Measurements from ENCODE around the gene ZMYND8.

Gene ZMYND8

DNA sequence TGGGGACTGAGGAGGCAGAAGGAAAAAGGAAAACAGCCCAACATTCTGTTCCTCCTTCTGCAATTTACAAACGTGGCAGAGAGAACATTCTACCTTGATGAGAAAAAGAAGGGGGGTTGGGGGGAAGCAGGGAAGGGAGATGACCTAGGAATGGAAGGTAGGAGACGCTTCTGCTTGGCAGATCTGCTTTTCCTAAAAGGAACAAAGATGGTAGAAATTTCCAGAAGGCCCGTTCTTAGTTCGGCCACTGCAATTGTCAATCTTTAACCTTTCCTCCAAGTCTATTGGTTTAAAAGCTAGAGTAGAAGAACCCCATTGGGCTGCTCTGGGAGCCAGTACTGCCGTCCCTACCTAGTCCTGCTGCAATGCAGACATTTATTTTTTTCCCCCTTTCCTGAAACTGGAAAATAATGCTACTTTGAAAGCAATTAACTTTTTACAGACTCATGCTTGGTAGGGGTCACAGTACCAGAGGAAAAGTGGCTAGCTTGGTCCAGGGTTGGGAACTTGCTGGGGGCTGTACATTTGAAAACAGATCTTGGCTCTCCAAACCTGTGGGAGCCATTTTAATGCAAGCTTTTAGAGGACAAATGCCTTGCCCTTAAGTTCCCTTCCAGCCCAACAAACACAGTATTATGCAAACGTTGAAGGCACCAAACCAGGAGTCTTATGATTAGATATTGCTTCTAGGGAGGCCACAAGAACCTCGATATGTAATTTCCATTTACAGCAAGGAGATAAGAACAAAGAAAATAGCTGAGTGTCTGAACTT lies 2.6 kb downstream of the ZMYND8 start:
- DNase-seq (ENCODE audit: low read depth, low spot score) = no peak

DNA sequence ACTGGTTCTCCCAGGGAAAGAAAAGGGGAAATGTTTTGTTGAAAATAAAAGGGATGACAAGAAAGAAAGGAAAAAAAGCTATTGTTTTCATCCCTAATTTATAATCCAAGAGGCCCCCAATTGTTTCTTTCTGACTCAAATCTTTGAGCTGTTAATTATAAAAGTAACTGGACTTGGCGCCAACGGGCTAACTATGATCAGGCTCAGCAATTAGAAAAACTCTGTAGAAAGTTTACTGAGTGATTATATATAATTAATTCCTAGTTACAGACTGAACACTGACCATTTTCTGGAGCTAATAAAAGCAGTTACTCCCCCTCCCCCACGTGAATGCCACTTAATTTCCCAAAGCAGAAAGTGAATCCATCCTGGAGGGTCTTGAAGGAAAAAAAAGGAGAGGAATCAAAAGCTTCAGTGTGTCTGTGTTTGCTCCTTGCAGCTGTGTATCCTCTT lies 3.2 kb downstream of the ZMYND8 start:
- no peak for DNase-seq (ENCODE audit: low read depth, low spot score)

DNA sequence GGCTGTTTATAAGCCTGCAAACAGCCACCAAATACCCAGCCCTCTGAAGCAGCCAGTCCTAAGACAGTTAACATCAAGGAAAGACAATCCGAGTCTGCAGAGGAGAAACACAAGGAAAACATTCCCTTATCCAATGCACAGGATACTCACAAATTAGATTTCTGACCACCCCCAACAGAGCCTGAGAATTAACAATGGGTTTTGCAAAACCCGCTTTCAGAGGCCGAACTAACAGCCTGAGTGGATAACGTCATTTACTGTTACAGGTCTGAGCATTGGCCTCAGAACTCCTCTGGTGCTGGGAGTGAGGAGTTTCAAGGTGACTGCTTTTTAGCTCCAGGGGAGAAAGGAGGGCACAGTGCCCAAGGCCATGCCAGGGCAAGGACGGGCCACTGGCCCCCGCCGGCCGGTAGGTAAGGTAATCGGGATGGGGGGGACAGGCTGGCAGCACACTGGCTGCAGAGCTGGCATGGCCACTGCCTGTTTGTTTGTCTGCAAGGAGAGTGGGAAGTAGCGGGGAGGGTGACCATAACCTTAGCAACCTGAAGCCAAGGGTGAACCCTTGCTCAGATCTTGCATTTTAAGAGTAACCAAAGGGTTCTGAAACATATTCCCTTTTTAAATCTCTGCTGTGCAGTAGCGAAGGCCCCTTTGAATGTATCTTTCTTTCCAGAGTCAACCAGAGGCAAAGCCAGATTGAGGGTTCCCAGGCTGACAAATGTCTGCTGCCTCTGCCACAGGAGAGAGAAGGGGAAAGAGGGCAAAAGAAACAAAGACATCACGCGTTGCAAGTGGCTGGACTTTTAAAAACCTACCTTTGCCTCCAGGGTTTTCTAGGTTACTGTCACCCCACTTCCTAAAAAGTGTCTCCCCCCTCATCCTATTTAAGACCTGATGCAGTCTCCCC lies 3.9 kb downstream of the ZMYND8 start:
- DNase-seq (ENCODE audit: low read depth, low spot score) = no peak

GRCh38 chr20:47351643-47352331 lies 4.7 kb downstream of the ZMYND8 start:
- DNase-seq (ENCODE audit: low read depth, low spot score) = no peak

- no peak for DNase-seq (ENCODE audit: low read depth, low spot score)
These were observed 5.6 kb downstream of the ZMYND8 start for GRCh38 chr20:47350691-47351545.

- DNase-seq (ENCODE audit: low read depth, low spot score) = no peak
These were observed 6.3 kb downstream of the ZMYND8 start for GRCh38 chr20:47350181-47350550.

DNA sequence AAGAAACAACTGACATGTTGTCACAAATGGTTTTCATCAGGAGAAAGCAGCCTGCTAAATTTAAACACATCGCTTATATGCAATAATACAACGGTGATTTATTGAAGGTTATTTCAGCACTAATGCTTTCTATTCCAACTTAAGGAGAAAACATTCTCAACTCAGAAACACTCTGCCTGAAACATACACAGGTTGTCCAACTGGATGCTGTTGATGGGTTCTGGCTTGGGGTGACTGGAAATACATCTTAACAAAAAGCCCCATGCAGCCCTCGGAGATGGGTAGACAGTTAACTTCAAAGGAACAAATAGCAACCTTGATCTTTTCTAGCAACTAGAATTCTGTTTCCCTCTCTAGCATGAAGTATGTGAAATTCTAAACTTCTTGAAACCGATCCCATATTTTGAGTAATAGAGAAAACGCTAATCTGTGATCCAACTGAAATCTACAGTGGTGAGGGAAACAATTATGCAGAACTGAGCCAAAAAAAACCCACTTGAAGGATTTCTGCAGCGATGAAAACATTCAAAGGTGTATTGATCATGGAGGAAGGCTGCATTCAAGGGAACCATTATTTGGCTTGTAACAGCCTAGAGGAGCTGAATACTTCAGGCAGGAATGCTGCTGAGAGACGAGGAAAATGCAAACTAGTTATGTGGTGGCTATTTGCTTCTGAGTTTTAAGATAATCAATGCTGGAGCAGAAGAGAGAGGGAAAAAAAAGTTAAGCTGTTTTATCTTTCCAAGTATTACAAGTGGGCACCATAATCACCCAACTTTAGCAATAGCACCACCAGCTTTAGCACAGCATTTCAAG lies 6.9 kb downstream of the ZMYND8 start:
- DNase-seq (ENCODE audit: low read depth, low spot score) = no peak

GRCh38 chr20:47348539-47349142 lies 7.9 kb downstream of the ZMYND8 start:
- no peak for DNase-seq (ENCODE audit: low read depth, low spot score)

DNA sequence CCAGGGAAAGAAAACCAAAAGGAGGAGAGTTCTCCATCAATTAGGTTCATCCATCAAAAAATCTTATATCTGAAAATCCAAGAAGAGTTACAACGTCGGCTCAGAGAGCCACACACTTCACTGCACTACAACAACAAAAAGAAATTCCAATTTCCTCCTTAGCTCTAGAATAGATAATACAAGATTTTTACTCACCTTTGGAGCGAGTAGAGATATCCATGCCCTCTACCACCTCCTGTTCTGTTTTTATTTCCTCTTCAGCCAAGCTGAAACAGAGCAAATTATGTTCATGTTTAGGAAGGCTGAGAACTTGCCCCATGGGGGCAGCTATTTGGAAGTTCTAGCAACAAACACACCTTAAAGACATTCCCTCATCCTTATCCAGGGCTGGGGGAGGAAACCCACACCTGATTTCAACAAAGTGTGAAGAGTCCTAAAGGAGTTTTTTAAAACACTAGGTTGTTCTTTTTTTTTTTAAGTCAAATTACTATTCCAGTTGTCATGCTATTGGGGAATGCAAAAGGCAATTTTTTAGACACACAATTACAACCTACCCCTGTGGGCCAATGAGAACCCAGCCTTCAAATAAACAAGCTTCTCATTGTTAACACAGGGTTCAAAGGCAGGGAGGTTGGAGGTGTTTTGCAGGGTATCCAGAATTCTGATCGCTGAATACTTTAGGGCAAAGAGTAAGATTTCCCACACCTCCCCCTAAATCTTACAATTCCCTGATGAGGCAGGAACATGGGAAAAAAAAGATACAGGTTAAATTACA lies 8.7 kb downstream of the ZMYND8 start:
- no peak for DNase-seq (ENCODE audit: low read depth, low spot score)

GRCh38 chr20:47346172-47346571 lies 10.3 kb downstream of the ZMYND8 start:
- no peak for DNase-seq (ENCODE audit: low read depth, low spot score)

GRCh38 chr20:47345214-47345613 lies 11.3 kb downstream of the ZMYND8 start:
- no peak for DNase-seq (ENCODE audit: low read depth, low spot score)

- no peak for DNase-seq (ENCODE audit: low read depth, low spot score)
These were observed 13.5 kb downstream of the ZMYND8 start for GRCh38 chr20:47343007-47343472.

DNA sequence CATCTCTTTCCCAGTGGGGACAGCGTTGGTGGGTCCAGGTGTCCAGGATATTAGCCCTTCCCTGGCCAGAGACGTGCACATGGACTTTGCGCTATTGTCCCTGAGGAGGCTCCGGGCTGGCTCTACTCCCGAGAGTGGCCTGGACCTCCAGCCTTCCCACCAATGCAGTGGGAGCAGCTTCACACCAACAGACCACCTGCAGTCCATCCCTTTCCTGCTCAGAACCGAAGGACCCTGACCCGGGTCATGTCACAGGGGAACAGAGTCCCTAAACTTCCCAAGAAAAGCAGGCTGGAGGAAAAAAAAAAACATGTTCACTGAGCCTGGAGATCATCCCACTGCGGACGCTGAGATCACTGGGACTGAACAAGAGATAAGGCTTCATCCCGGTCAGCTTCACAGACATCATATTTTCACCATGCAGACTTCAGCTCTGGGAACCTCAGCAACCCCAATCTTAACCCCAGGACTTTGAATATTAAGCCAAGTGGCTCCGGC lies 18.3 kb downstream of the ZMYND8 start:
- DNase-seq (ENCODE audit: low read depth, low spot score) = no peak

DNA sequence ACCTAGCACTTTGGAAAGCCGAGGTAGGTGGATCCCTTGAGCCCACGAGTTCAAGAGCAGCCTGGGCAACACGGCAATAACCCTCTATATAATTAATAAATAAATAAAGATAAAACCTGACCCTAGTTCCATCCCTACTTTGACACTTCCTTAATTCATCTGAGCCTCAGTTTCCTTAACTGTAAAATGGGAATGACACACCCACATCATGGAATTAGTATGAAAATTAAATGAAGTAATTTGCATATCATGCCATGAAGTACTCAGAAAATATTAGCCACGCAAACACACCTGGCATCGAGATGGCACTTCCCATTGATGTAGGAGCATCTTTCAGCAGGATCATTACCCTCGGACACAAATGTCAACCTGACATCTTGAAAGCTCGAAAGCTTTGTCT lies 19.1 kb downstream of the ZMYND8 start:
- no peak for DNase-seq (ENCODE audit: low read depth, low spot score)

DNA sequence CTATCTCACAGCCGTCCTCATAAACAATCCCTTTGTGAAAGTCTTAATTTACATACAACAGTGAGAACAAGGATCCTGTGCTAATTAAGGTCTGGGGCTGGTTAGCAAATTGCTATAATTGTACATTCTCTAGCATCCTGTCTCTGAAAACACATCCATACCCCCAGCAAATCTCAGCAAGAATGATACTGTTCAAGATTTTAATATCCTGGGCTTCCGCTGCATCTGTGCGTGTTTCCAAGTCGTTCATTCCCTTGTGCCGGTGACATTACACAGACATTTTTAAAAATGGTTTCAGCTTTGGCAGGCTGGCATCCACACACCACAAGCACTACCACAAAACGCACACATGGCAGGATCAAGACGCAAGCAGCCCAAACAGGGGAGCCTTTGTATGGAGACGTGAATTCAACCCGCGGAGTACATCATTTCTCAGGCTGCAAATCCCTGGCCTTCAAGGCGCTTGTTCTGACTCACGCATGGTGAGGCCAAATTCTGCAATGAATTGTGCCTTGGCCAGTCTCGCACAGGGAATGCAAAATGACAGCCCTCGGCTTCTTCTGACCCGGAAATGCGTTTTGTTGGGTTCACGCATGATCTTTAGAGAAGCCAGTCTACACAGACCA lies 20.3 kb downstream of the ZMYND8 start:
- no peak for DNase-seq (ENCODE audit: low read depth, low spot score)

- no peak for DNase-seq (ENCODE audit: low read depth, low spot score)
These were observed 21.0 kb downstream of the ZMYND8 start for GRCh38 chr20:47335251-47336128.

DNA sequence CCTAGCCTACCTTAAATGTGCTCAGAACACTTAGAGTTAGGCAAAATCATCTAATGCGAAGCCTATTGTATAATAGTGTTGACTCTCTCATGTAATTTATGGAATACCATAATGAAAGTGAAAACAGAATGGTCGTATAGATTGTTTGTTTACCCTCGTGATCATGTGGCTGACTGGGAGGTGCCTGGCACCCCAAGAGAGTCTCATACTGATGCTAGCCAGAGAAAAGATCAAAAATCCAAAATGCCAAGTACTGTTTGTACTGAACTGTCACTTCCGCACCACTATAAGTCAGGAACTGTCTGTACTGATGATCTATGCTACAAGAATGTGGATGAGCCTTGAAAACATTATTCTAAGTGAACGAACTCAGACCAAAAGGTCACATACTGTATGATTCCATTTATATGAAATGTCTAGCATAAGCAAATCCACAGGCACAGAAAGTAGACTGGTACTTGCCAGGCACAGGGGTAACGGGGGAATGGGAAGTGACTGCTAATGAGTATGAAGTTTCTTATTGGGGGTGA lies 22.4 kb downstream of the ZMYND8 start:
- DNase-seq (ENCODE audit: low read depth, low spot score) = no peak
